ENCODE results near the gene PTGES.
"Not testable (repeated sequence)": the region's sequence is repeated elsewhere in the genome, so short reads cannot be mapped to it uniquely, and the experiment has no call there.

PTGES gene

DNA sequence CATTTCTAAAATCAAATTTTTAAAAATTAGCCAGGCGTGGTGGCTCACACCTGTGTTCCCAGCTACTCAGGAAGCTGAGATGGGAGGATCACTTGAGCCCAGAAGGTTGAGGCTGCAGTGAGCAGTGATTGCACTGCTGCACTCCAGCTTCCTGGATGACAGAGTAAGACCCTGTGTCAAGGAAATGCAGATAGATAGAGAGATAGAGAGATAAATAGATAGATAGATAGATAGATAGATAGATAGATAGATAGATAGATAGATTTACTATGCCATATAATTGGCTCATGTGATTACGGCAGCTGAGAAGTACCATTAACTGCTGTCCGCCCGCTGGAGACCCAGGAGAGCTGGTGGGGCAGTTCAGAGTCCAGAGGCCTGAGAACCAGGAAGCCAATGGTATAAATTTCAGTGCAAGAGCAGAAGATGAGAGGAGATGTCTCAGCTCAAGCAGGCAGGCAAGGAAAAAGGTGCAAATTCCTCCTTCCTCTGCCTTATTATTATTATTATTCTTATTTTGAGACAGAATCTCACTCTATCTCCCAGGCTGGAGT, 13.0 kb upstream of the PTGES start:
- DNase-seq (ENCODE audit: low spot score), result no peak
- TF ChIP-seq, protein P1, sequence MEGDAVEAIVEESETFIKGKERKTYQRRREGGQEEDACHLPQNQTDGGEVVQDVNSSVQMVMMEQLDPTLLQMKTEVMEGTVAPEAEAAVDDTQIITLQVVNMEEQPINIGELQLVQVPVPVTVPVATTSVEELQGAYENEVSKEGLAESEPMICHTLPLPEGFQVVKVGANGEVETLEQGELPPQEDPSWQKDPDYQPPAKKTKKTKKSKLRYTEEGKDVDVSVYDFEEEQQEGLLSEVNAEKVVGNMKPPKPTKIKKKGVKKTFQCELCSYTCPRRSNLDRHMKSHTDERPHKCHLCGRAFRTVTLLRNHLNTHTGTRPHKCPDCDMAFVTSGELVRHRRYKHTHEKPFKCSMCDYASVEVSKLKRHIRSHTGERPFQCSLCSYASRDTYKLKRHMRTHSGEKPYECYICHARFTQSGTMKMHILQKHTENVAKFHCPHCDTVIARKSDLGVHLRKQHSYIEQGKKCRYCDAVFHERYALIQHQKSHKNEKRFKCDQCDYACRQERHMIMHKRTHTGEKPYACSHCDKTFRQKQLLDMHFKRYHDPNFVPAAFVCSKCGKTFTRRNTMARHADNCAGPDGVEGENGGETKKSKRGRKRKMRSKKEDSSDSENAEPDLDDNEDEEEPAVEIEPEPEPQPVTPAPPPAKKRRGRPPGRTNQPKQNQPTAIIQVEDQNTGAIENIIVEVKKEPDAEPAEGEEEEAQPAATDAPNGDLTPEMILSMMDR (IDR thresholded peaks at IDR 0.05; ENCODE audit: extremely low read depth, missing control alignments), result no peak

DNA sequence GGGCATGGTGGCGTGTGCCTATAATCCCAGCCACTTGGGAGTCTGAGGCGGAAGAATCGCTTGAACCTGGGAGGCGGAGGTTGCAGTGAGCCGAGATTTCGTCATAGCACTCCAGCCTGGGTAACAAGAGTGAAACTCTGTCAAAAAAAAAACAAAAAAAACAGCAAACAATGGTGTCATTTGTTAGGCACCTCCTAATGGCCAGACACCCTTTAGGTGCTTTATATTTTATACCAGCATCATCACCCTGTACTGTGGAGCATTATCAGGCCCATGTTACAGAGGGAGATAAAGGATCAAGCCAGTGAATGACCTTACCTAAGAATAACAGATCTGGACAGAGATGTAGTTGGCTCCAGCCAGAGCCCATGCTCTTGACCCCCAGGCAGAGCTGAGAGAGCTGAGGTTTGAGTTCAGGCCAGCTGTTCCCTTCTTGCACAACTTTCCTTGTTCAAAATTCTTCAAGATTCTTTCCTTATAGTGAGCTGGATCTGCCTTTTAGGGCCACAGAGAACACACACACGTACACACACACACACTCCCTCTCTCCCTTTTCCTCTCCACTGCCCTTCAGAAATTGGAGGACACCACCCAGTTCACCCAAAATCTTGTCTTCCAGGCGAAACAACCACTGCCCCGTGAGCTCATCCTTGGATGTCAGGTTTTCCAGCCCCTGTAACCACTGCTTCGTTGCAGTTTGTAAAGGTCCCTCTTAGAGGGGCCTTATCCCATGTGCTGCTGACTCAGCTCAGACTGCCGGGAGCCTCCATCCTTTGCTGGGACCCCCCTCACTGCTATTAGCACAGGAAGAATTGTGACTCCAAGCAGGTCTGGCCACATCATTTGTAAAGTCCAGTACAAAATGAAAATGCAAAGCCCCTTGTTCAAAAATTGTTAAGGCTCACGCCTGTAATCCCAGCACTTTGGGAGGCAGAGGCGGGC, 10.4 kb upstream of the PTGES start:
- no peak for DNase-seq (ENCODE audit: low spot score)
- TF ChIP-seq, protein P1 (IDR thresholded peaks at IDR 0.05; ENCODE audit: extremely low read depth, missing control alignments), result no peak

DNA sequence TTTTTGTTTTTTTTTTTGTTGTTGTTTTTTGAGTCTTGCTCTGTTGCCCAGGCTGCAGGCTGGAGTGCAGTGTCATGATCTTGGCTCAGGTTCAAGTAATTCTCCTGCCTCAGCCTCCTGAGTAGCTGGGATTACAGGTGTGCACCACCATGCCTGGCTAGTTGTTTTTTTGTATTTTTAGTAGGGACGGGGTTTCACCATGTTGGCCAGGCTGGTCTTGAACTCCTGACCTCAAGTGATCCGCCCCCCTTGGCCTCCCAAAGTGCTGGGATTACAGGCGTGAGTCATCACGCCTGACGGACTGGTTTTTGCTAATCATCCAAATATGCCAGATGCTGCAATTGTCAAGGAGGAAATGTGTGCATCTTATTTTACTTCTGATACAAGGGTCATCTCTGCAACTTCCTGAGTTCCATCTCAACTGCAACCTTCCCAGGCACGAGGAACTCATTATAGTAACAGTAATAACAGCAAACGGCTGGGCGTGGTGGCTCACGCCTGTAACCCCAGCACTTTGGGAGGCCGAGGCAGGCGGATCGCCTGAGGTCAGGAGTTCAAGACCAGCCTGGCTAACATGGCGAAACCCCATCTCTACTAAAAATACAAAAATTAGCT, 9.6 kb upstream of the PTGES start:
- not testable (repeated sequence) for DNase-seq (ENCODE audit: low spot score)

DNA sequence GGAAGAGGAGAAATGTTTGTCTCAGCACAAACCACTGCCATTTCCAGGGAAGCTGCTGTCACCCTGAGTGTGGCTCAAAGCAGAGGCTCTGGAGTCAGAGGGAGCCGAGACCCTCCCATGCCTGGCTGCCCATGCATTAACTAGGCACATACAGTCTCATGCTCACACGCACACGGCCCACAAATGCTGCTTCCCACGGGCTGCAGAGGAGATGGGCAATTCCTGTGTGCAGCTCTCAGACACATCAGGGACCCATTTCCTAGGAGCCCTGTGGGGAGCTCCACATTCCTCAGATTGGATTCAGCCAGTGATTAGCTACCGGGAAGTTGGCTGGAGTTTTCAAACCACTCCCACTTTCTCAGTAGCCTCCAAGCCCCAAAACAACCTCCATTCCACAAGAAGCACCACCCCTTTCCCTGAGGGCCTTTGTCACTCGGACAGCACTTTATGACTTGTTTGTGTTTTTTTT, 9.1 kb upstream of the PTGES start:
- no peak for DNase-seq (ENCODE audit: low spot score)
- TF ChIP-seq, protein P1 (IDR thresholded peaks at IDR 0.05; ENCODE audit: extremely low read depth, missing control alignments), result no peak

DNA sequence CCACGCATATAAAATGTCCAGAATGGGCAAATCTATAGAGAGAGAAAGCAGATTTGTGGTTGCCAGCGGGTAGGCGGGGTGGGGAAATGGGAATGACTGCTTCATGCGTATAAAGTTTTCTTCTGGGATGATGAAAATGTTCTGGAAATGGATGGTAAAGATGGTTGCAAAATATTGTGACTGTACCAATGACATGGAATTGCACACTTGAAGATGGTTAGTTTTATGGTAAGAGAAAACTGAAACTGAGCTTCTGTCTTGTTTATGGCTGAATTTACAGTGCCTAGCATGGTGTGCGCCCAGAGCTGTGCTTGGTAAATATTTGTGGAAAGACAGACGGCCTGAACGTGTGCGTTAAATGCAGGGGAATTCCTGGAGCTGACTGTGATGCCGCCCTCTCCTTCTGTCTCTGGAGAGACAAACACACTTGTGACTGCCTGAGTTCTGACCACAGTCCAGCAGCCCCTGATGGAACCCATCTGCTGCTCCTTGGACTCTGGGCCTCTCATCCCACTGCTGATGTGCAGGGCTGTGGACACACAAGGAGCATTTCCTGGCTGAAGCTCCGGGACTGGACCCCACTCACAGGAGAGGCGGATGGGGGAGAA, 8.6 kb upstream of the PTGES start:
- DNase-seq (ENCODE audit: low spot score), result no peak
- TF ChIP-seq, protein P1 (IDR thresholded peaks at IDR 0.05; ENCODE audit: extremely low read depth, missing control alignments), result no peak

DNA sequence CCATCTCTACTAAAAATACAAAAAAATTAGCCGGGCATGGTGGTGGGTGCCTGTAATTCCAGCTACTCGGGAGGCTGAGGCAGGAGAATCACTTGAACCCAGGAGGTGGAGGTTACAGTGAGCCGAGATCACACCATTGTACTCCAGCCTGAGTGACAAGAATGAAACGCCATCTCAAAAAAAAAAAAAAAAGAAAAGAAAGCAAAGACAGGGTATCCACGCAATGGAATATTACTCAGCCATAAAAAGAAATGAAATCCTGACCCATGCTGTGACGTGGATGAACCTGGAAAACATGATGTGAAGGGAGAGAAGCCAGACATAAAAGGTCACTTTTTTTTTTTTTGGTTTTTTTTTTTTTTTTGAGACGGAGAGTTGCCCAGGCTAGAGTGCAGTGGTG, 7.9 kb upstream of the PTGES start:
- not testable (repeated sequence) for DNase-seq (ENCODE audit: low spot score)

DNA sequence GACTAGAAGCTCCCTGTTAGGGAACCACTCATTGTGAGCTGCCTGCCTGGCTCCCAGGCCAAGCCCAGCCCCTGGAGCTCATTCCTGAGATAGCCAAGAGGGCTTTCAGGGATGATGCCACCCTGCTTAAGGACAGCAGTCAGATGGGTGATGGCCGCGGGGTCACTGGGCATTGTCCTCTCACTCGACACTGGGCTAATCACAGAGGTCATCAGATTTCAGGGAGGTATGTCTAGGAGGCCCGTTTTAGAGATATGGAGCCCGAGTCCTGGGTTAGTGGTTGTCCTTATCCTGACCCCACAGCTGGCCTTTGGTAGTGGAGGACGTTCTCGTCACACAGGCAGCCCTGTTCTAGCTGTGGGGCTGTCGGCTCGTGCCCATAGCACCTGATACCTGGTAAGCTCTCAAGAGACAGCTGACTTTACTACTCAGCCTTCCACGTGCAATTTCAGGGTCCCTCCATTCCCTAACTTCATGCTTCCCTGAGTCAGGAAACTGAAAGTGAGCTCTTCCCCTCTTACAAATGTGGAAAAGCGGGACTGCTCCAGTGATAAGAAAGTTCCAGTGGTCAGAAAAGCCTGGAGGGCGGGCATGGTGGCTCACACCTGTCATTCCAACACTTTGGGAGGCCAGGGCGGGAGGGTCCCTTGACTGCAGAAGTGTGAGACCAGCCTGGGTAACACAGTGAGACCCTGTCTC, 7.1 kb upstream of the PTGES start:
- DNase-seq (ENCODE audit: low spot score), result no peak
- TF ChIP-seq, protein P1 (IDR thresholded peaks at IDR 0.05; ENCODE audit: extremely low read depth, missing control alignments), result no peak

All from GM20000 (cell line).